OCI-LY1 (cell line): ENCODE results near the gene SARM1.

ENCODE experiments used
- H2AFZ ChIP-seq: fragments of 200-600 bp; sonication (generic), shearing (Covaris generic); 2 replicates; pipeline ENCODE4 v1.6.0; 2014; ENCODE audit warnings: antibody characterized with exemption, mild to moderate bottlenecking, low read length
- H3F3A ChIP-seq: fragments of 200-600 bp; sonication (generic), shearing (Covaris generic); 2 replicates; pipeline ENCODE4 v1.6.0; 2014; ENCODE audit warnings: mild to moderate bottlenecking, antibody characterized with exemption, low read length, moderate library complexity; ENCODE audit not compliant: insufficient read depth
- H3K27ac ChIP-seq: fragments of 200-600 bp; sonication (generic); 2 replicates; pipeline ENCODE4 v1.5.1; 2014; ENCODE audit warnings: low read length, mixed run types, mild to moderate bottlenecking, low read depth; ENCODE audit not compliant: poor library complexity, severe bottlenecking
- H3K27me3 ChIP-seq: fragments of 200-600 bp; sonication (generic); 2 replicates; pipeline ENCODE4 v1.6.0; 2014; ENCODE audit warnings: antibody characterized with exemption, mild to moderate bottlenecking, low read length, moderate library complexity; ENCODE audit not compliant: insufficient read depth
- H3K36me3 ChIP-seq: fragments of 200-600 bp; sonication (generic); 2 replicates; pipeline ENCODE4 v1.6.1; 2014; ENCODE audit warnings: mild to moderate bottlenecking, antibody characterized with exemption, low read length, moderate library complexity, mixed read lengths; ENCODE audit not compliant: insufficient read depth
- H3K4me1 ChIP-seq: fragments of 200-600 bp; sonication (generic); 2 replicates; pipeline ENCODE4 v1.5.1; 2014; ENCODE audit warnings: mild to moderate bottlenecking, low read length, moderate library complexity; ENCODE audit not compliant: insufficient read depth, severe bottlenecking
- H3K4me2 ChIP-seq: fragments of 200-600 bp; sonication (generic), shearing (Covaris generic); 2 replicates; pipeline ENCODE4 v1.6.1; 2014; ENCODE audit warnings: low read length
- H3K4me3 ChIP-seq: fragments of 200-600 bp; sonication (generic); 2 replicates; pipeline ENCODE4 v1.5.1; 2014; ENCODE audit warnings: low read length, low read depth, mild to moderate bottlenecking, mixed read lengths; ENCODE audit not compliant: poor library complexity, severe bottlenecking
- H3K79me2 ChIP-seq: fragments of 200-600 bp; shearing (Covaris generic); 2 replicates; pipeline ENCODE4 v1.6.1; 2016; ENCODE audit warnings: mixed run types, low read length, mixed read lengths; ENCODE audit not compliant: insufficient read depth
- H3K9ac ChIP-seq: fragments of 200-600 bp; sonication (generic), shearing (Covaris generic); 2 replicates; pipeline ENCODE4 v1.6.1; 2014; ENCODE audit warnings: mild to moderate bottlenecking, low read length, mixed read lengths
- H3K9me2 ChIP-seq: fragments of 200-600 bp; sonication (generic), shearing (Covaris generic); 2 replicates; pipeline ENCODE4 v1.6.1; 2014; ENCODE audit warnings: low read depth, mild to moderate bottlenecking, low read length, mixed read lengths
- H3K9me3 ChIP-seq: fragments of 200-600 bp; shearing (Covaris generic); 2 replicates; pipeline ENCODE4 v1.6.1; 2014; ENCODE audit warnings: low read length, mixed read lengths
- H4K20me1 ChIP-seq: fragments of 200-600 bp; sonication (generic), shearing (Covaris generic); 2 replicates; pipeline ENCODE4 v1.6.0; 2016; ENCODE audit warnings: mild to moderate bottlenecking, low read length; ENCODE audit not compliant: insufficient read depth
- EZH2 ChIP-seq: fragments of 200-600 bp; sonication (generic), shearing (Covaris generic); IDR thresholded peaks from 2 replicates; pipeline ENCODE4 v1.8.0; 2017; ENCODE audit warnings: borderline replicate concordance, mixed run types, mild to moderate bottlenecking, antibody characterized with exemption, low read length, moderate library complexity, mixed read lengths
- TF ChIP-seq, protein P1 (sequence below): fragments of 200-600 bp; sonication (generic), shearing (Covaris generic); IDR thresholded peaks from 2 replicates; pipeline ENCODE4 v1.5.1; 2017; ENCODE audit warnings: mild to moderate bottlenecking, antibody characterized with exemption, low read length, moderate library complexity, mixed read lengths

The SARM1 gene

DNA sequence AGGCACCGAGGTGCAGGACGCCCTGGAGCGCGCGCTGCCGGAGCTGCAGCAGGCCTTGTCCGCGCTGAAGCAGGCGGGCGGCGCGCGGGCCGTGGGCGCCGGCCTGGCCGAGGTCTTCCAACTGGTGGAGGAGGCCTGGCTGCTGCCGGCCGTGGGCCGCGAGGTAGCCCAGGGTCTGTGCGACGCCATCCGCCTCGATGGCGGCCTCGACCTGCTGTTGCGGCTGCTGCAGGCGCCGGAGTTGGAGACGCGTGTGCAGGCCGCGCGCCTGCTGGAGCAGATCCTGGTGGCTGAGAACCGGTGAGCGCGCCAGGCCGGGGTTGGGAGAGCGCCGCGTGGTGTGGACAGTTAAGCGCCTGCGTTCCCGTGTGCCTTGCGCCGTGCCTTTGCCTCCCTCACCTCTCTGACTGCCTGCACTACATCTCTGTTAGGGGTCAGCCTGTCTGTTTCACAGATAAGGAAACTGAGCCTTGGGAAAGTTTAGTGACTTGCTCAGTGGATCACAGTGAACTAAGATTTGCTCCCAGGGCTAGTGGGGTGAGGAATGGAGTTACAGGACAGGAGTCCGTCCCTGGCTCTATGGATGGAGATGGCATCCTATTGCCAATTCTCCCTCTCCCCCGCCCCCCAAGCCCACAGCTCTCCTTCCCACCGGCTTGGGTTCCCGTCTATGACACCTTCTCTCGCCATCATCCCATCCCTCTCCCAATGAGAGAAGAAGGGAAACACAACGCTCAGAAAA is 880 bp downstream of the SARM1 start:
- Histone ChIP-seq H3K36me3 (no peaks in the 10 kb centered on the region), H3K4me1 (peaks cover 15% of the 10 kb centered on the region), H3K9me3 (no peaks in the 10 kb centered on the region), H3F3A (no peaks in the 10 kb centered on the region; the same call in 1 of the 2 replicates), H3K9me2 (no peaks in the 10 kb centered on the region), H2AFZ (no peak overlapping the region), H3K27ac (no peak overlapping the region), H3K27me3 (peaks cover 4% of the 10 kb centered on the region; the same call in 1 of the 2 replicates), H3K9ac (peak overlapping the region; percentile 13; the same call in 1 of the 2 replicates), H3K4me3 (peak overlapping the region; percentile 59), H3K79me2 (no peaks in the 10 kb centered on the region), H4K20me1 (no peaks in the 10 kb centered on the region), H3K4me2 (peak overlapping the region; percentile 69)
- no peak for TF ChIP-seq EZH2
- TF ChIP-seq, protein P1, sequence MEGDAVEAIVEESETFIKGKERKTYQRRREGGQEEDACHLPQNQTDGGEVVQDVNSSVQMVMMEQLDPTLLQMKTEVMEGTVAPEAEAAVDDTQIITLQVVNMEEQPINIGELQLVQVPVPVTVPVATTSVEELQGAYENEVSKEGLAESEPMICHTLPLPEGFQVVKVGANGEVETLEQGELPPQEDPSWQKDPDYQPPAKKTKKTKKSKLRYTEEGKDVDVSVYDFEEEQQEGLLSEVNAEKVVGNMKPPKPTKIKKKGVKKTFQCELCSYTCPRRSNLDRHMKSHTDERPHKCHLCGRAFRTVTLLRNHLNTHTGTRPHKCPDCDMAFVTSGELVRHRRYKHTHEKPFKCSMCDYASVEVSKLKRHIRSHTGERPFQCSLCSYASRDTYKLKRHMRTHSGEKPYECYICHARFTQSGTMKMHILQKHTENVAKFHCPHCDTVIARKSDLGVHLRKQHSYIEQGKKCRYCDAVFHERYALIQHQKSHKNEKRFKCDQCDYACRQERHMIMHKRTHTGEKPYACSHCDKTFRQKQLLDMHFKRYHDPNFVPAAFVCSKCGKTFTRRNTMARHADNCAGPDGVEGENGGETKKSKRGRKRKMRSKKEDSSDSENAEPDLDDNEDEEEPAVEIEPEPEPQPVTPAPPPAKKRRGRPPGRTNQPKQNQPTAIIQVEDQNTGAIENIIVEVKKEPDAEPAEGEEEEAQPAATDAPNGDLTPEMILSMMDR = no peak

DNA sequence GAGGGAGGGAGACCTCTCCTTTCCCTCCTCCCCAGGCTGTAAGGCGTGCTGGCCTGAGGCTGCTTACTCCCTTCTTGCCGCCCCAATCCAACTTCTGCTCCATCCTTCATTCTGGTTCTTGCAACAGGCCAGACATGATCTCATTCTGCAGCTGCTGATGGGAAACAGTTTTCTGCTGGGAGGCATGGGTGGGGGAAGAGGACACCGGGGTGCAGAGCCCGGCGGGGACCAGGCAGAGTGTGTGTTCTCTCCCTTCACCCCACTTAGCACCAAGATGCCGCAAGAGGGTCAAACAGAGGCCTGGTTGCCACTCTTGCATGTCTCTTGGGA is 1.4 kb downstream of the SARM1 start:
- Histone ChIP-seq H4K20me1 (no peaks in the 10 kb centered on the region), H3K9me3 (no peaks in the 10 kb centered on the region), H3F3A (no peaks in the 10 kb centered on the region; the same call in 1 of the 2 replicates), H3K9ac (no peak overlapping the region), H3K9me2 (no peaks in the 10 kb centered on the region), H3K79me2 (no peaks in the 10 kb centered on the region), H3K4me3 (no peak overlapping the region), H2AFZ (no peak overlapping the region), H3K27me3 (peaks cover 4% of the 10 kb centered on the region; the same call in 1 of the 2 replicates), H3K36me3 (no peaks in the 10 kb centered on the region), H3K4me2 (peak overlapping the region; percentile 69; the same call in 1 of the 2 replicates), H3K27ac (no peak overlapping the region), H3K4me1 (peaks cover 15% of the 10 kb centered on the region)
- no peak for TF ChIP-seq EZH2
- TF ChIP-seq, protein P1 = no peak

- no peaks in the 10 kb centered on the region for H3K79me2 ChIP-seq
- no peak overlapping the region for H2AFZ ChIP-seq
- H3K9me3 ChIP-seq = no peaks in the 10 kb centered on the region
- no peaks in the 10 kb centered on the region for H3K36me3 ChIP-seq
- no peaks in the 10 kb centered on the region for H4K20me1 ChIP-seq
- no peak overlapping the region for H3K9ac ChIP-seq
- no peaks in the 10 kb centered on the region for H3K9me2 ChIP-seq
- H3K27ac ChIP-seq = no peak overlapping the region
- no peak for TF ChIP-seq EZH2
- TF ChIP-seq, protein P1 = no peak
- peaks cover 6% of the 10 kb centered on the region; the same call in 1 of the 2 replicates for H3K27me3 ChIP-seq
- no peaks in the 10 kb centered on the region for H3F3A ChIP-seq
- no peak overlapping the region for H3K4me2 ChIP-seq
- H3K4me1 ChIP-seq = no peaks in the 10 kb centered on the region
- no peak overlapping the region for H3K4me3 ChIP-seq
Measured at GRCh38 chr17:28379814-28380801, 8.6 kb downstream of the SARM1 start.
